Type B pancreatic cell (in vitro differentiated cells): ENCODE results near the gene EFL1. TPM values are rescaled to one million over a fixed set of nuclear protein-coding genes. Genes with fewer than 3 reads are reported as not detected.
"Not testable (repeated sequence)": the region's sequence is repeated elsewhere in the genome, so short reads cannot be mapped to it uniquely, and the experiment has no call there.

Experiments
- DNase-seq: peaks from one replicate; pipeline ENCODE4 v3.0.0; 2021; ENCODE audit warnings: mixed read lengths; ENCODE audit not compliant: unreplicated experiment; ENCODE audit errors: extremely low spot score
- H3K27ac Mint-ChIP-seq: 2 replicates; pipeline ENCODE4 v1.8.0; 2021; ENCODE audit warnings: mild to moderate bottlenecking, mixed read lengths
- H3K27me3 Mint-ChIP-seq: 2 replicates; pipeline ENCODE4 v1.8.0; 2021; ENCODE audit warnings: mixed read lengths
- H3K36me3 Mint-ChIP-seq: 2 replicates; pipeline ENCODE4 v1.8.0; 2021; ENCODE audit warnings: mixed read lengths
- H3K4me1 Mint-ChIP-seq: one replicate; pipeline ENCODE4 v1.8.0; 2021; ENCODE audit warnings: mixed read lengths; ENCODE audit not compliant: unreplicated experiment
- H3K4me3 Mint-ChIP-seq: 2 replicates; pipeline ENCODE4 v1.8.0; 2021; ENCODE audit warnings: mild to moderate bottlenecking, mixed read lengths
- H3K9me3 Mint-ChIP-seq: 2 replicates; pipeline ENCODE4 v1.8.0; 2021; ENCODE audit warnings: mixed read lengths
- total RNA-seq: library from RNA; stranded (reverse); gene quantifications from 2 replicates; pipeline ENCODE4 v1.2.1, GENCODE V29; 2021; ENCODE audit warnings: low replicate concordance
- TF ChIP-seq, protein P1 (sequence below): fragments of 200-600 bp; sonication (generic); conservative IDR thresholded peaks from 2 replicates; pipeline ENCODE4 v1.5.0; 2021; ENCODE audit warnings: antibody characterized with exemption, mild to moderate bottlenecking

The EFL1 gene
- total RNA-seq, 1 donor from 2014 or later: 17.0 TPM

DNA sequence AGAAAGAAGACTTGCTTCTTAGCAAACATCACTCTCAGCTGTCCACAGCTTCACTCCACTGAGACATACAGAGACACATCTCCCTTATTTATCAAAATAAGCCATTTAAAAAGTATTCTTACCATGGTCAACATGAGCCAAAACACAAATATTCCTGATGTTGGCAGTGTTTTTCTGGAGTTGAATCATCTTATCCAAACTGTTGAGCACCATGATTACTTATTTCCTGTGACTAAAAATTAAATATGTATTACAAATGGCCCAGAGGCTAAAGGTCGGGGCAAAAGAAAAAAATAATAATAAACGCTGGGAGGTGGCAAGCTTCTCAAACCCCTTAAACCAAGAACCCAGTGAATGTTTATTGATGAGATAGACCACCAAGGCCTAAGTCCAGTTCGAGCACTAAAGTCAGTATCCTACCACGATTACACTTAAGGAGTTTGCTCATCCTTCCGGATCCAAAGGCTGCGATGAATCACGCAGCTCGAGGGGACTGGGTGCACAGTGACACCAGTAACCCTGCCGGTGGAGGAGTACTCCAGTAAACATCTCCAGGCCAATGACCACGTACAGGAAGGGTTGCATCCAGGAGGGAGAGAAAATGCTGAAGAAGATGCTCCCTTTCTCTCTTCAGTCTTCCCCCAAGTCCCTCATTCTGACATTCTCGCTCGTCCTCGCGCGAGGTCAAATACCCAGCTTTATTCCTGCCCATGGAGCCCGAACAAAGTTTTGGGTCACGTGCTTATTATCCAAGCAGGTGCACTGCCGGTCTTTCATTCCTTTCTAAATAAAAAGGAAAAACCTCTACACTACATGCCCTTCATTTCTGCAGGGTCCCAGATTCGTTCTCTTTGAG, 740 bp downstream of the EFL1 start:
- TF ChIP-seq, protein P1, sequence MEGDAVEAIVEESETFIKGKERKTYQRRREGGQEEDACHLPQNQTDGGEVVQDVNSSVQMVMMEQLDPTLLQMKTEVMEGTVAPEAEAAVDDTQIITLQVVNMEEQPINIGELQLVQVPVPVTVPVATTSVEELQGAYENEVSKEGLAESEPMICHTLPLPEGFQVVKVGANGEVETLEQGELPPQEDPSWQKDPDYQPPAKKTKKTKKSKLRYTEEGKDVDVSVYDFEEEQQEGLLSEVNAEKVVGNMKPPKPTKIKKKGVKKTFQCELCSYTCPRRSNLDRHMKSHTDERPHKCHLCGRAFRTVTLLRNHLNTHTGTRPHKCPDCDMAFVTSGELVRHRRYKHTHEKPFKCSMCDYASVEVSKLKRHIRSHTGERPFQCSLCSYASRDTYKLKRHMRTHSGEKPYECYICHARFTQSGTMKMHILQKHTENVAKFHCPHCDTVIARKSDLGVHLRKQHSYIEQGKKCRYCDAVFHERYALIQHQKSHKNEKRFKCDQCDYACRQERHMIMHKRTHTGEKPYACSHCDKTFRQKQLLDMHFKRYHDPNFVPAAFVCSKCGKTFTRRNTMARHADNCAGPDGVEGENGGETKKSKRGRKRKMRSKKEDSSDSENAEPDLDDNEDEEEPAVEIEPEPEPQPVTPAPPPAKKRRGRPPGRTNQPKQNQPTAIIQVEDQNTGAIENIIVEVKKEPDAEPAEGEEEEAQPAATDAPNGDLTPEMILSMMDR: peak; percentile 26
- H3K9me3 Mint-ChIP-seq, DNase-seq, H3K36me3 Mint-ChIP-seq, H3K27me3 Mint-ChIP-seq: not testable (repeated sequence)
- Mint-ChIP-seq H3K27ac (peak overlapping the region; percentile 87), H3K4me1 (peaks cover 12% of the 10 kb centered on the region), H3K4me3 (peak overlapping the region; percentile 94)

DNA sequence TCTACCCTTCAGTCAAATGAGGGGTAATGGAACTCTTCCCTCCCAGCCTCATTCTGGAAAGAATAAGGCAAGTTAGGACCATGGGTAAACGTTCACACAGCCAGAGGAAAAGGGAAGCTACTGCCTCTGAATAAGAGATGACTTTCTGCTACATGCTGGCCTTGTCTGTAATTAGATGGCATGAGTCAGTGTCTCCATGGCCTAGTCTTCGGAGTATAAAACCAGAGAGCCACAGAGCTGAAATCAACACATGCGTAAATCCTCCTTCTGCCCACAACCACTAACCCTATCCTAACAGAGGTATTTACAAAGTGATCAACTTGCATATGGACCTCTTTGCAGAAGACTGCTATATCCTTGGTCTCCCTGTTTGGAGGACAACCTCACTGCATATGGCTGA, 14.3 kb downstream of the EFL1 start:
- not testable (repeated sequence) for H3K27ac Mint-ChIP-seq, H3K9me3 Mint-ChIP-seq, DNase-seq, H3K4me3 Mint-ChIP-seq, H3K4me1 Mint-ChIP-seq, H3K27me3 Mint-ChIP-seq
- peaks cover 11% of the 10 kb centered on the region for H3K36me3 Mint-ChIP-seq

DNA sequence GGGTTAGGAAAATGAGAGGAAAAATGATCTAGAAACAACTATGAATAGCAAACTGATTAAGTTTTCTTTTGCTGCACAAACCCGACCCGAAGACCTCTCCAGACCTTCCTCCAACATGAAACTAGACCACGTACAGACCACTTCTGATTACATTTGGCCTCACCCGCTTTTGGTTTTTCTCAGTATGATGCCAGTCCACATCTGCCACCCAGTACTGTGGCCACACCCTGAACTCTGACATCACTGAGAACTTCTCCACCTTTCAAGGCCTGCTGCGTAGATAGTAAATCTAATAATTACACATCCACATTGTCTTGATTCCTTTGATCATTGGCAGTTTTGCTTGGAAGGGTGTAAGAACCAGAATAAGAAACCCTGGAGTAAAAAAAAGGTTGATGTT, 16.6 kb downstream of the EFL1 start:
- DNase-seq, H3K36me3 Mint-ChIP-seq, H3K9me3 Mint-ChIP-seq, H3K27ac Mint-ChIP-seq, H3K4me3 Mint-ChIP-seq, H3K4me1 Mint-ChIP-seq, H3K27me3 Mint-ChIP-seq: not testable (repeated sequence)

DNA sequence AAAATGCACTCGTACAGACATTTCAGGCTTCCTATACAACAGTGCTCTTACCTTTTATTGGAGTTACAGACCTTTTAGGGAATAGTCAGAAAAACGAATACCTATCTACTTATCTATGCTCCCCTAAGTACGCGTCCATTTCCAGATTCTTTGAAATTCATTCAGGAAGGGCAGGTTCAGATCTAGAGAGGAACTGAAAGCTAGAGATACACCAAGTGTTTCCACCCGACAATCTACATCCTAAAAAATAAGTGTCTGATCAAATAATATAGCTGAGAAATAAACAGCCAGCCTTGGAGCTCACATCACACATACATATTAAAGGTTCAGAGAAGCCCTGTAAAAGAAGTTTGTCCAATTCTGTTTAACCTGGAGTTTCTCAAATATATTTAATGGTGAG, 18.9 kb downstream of the EFL1 start:
- peaks cover 13% of the 10 kb centered on the region for H3K36me3 Mint-ChIP-seq
- not testable (repeated sequence) for H3K4me1 Mint-ChIP-seq, DNase-seq, H3K27me3 Mint-ChIP-seq, H3K4me3 Mint-ChIP-seq, H3K27ac Mint-ChIP-seq, H3K9me3 Mint-ChIP-seq

DNA sequence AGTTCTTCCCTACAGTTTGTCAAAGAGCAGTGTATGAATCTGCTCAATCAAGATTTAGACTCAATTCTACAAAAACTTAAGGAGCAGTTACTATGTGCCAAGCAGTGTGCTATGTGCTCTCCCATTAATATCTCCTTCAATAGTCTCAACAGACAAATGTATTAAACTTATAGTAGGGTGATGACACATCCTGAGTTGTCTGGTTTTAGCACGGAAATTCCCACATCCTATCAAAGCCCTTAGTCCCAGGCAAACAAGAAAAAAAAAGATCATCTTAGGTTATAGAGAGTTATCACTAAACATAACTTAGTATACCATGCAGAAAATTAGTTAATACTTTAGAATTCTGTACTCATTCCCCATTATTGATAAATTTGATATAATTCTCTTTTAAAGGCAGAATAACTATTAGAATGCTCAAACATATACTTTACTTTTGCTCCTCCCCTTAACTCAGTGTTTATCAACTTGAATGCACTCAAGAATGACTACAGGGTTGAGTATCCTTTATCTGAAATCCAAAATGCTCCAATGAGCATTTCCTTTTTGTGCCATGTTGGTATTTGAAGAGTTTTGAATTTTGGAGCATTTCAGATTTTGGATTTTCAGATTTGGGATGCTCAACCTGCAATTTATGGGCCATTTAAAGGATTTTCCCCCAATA, 20.6 kb downstream of the EFL1 start:
- H3K9me3 Mint-ChIP-seq, DNase-seq, H3K27ac Mint-ChIP-seq, H3K27me3 Mint-ChIP-seq, H3K4me3 Mint-ChIP-seq, H3K4me1 Mint-ChIP-seq: not testable (repeated sequence)
- peaks cover 13% of the 10 kb centered on the region for H3K36me3 Mint-ChIP-seq

DNA sequence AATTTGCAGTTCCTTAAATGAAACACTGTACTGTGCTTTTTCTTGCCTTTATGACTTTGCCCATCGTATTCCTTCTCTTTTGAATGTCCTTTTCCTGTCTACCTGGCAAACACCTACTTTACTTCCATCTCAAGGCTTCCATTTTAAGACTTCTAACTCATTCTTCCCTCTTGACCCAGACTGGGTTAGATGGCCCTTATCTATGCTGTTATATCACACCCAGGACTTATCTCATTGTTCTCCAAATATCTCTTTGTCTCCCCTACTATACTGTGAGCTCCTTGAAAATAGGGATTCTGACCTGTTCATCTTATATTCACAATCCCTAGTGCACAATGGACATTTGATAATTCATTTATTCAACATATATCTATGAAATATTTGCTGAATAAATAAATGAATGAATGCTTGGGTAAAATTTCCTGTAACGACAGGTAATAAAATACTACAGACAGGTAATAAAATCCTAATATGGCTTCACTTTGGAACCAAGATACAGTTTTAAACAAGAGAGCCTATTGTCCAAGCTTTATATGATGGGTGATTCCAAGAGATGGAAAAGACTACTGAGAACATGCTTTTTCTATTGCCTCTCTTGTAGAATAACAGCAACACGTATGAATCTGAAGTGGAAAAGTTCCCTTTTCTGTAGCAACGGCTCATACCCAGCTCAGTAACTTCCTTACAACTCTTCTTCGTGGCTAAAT, 22.7 kb downstream of the EFL1 start:
- Mint-ChIP-seq H3K9me3 (no peaks in the 10 kb centered on the region), H3K4me3 (no peak overlapping the region), H3K36me3 (peaks cover 7% of the 10 kb centered on the region), H3K27me3 (no peaks in the 10 kb centered on the region), H3K27ac (no peak overlapping the region), H3K4me1 (peaks cover 5% of the 10 kb centered on the region)
- no peak for DNase-seq
- TF ChIP-seq, protein P1: no peak

DNA sequence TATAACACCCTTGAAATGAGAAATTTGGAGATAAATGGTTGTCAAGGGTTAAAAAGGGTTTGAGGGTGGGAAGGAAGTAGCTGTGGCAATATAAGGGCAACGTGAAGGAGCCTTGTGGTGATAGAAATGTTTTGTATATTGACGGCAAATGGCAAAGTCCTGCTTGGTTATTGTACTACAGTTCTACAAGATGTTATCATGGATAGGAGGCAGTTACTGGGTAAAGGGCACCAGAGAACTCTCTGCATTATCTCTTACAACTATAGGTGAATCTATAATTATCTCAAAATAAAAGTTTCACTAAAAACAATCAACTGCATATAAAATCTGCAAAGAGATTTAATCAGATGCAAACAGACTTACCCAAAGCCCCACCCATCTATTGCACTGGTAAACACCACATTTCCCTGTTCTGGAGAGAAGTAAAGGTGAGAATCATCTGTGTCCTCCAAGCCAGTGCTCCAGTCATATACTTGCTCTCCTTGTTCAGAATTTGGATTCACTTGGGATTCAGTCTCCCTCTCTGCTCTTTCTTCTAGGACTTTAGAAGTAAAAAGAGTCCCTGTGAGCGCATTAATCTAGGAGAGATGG, 24.5 kb downstream of the EFL1 start:
- H3K27ac Mint-ChIP-seq, H3K9me3 Mint-ChIP-seq, DNase-seq, H3K27me3 Mint-ChIP-seq, H3K4me1 Mint-ChIP-seq, H3K36me3 Mint-ChIP-seq, H3K4me3 Mint-ChIP-seq: not testable (repeated sequence)
